Activated naive CD8-positive, alpha-beta T cell treated with anti-CD3 and anti-CD28 coated beads for 36 hours (primary cell): ENCODE data around the gene ABCA4. TPM values are rescaled to one million over a fixed set of nuclear protein-coding genes. Genes with fewer than 3 reads are reported as not detected.
"Not testable (repeated sequence)": the region's sequence is repeated elsewhere in the genome, so short reads cannot be mapped to it uniquely, and the experiment has no call there.

Experiments used
- DNase-seq: peaks from one replicate; pipeline ENCODE4 v3.0.0; 2021
- H3K27ac Mint-ChIP-seq: one replicate; pipeline ENCODE4 v1.8.0; 2022; ENCODE audit warnings: mild to moderate bottlenecking, moderate library complexity, mixed read lengths
- H3K27me3 Mint-ChIP-seq: one replicate; pipeline ENCODE4 v1.8.0; 2022; ENCODE audit warnings: mild to moderate bottlenecking, mixed read lengths
- H3K36me3 Mint-ChIP-seq: one replicate; pipeline ENCODE4 v1.8.0; 2021; ENCODE audit warnings: mild to moderate bottlenecking, mixed read lengths
- H3K4me1 Mint-ChIP-seq: one replicate; pipeline ENCODE4 v1.8.0; 2021; ENCODE audit warnings: mixed read lengths
- H3K4me3 Mint-ChIP-seq: one replicate; pipeline ENCODE4 v1.8.0; 2022; ENCODE audit warnings: mild to moderate bottlenecking, moderate library complexity, mixed read lengths
- H3K9me3 Mint-ChIP-seq: one replicate; pipeline ENCODE4 v1.8.0; 2022; ENCODE audit warnings: mixed read lengths
- total RNA-seq, 2 experiments: library from RNA; stranded (reverse); gene quantifications; one replicate each; pipeline ENCODE4 v1.2.3, GENCODE V29; 2021

The ABCA4 gene
- not detected for total RNA-seq

GRCh38 chr1:94120991-94121390 lies at the start of gene ABCA4:
TSS of gene ABCA4 (minus strand) at chr1:94121148. CDS start at chr1:94121045, 103 bp downstream.
- Mint-ChIP-seq H3K4me1 (no peaks in the 10 kb centered on the region), H3K27ac (no peak within 1 kb of the TSS), H3K27me3 (no peaks in the 10 kb centered on the region), H3K4me3 (no peak within 1 kb of the TSS), H3K9me3 (no peaks in the 10 kb centered on the region), H3K36me3 (no peaks in the 10 kb centered on the region)
- DNase-seq, result no peak

DNA sequence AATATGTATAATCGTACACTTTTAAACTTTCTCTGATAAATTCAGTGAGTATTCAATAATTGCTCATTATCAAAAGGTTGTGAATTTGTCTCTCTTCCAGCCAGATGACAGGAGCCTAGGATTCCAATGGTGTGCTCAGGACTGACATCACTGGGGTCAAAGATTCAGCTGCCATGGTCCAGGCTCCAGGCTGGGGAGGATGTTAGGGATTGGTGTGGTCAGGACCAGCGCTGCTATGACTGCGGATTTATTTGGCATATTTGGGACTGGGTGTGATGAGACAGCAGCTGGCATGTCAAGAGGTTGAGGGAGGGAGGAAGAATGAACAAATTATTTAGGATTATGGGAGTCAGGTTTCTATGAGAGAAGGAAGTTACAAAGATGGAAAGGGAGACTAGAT lies 48.2 kb upstream of the ABCA4 start:
- Mint-ChIP-seq H3K27me3 (peaks cover 4% of the 10 kb centered on the region), H3K9me3 (no peaks in the 10 kb centered on the region), H3K27ac (no peak overlapping the region), H3K4me1 (no peaks in the 10 kb centered on the region), H3K4me3 (no peak overlapping the region), H3K36me3 (no peaks in the 10 kb centered on the region)
- no peak for DNase-seq

GRCh38 chr1:94165843-94166242 lies 44.9 kb upstream of the ABCA4 start:
- Mint-ChIP-seq H3K36me3 (no peaks in the 10 kb centered on the region), H3K27ac (no peak overlapping the region), H3K9me3 (no peaks in the 10 kb centered on the region), H3K4me1 (no peaks in the 10 kb centered on the region), H3K27me3 (peaks cover 12% of the 10 kb centered on the region), H3K4me3 (no peak overlapping the region)
- DNase-seq, result no peak

DNA sequence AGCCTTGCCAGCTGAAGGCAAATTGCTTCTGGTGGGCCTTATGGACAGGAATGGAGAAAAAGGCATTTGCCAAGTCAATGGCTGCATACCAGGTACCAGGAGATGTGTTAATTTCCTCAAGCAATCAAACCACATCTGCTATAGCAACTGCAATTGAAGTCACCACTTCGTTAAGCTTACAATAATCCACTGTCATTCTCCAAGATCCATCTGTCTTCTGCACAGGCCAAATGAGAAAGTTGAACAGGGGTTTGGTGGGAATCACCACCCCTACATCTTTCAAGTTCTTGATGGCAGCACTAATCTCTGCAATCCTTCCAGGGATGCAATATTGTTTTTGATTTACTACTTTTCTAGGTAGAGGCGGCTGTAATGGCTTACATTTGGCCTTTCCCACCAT lies 43.9 kb upstream of the ABCA4 start:
- H3K27ac Mint-ChIP-seq, H3K9me3 Mint-ChIP-seq, DNase-seq, H3K4me3 Mint-ChIP-seq, H3K4me1 Mint-ChIP-seq, H3K36me3 Mint-ChIP-seq: not testable (repeated sequence)
- H3K27me3 Mint-ChIP-seq, result peaks cover 13% of the 10 kb centered on the region

DNA sequence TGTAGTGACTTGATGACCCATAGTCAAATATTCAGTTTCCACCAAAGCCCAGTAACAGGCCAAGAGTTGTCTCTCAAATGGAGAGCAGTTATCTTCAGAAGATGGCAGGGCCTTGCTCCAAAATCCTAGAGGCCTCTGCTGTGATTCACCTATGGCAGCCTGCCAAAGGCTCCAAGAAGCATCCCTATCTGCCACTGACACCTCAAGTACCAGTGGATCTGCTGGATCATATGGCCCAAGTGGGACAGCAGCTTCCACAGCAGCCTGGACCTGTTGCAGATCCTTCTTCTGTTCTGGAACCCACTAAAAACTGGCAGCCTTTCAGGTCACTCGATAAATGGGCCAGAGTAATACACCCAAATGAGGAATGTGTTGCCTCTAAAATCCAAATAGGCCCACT lies 43.2 kb upstream of the ABCA4 start:
- not testable (repeated sequence) for H3K27me3 Mint-ChIP-seq, DNase-seq, H3K36me3 Mint-ChIP-seq, H3K27ac Mint-ChIP-seq, H3K4me1 Mint-ChIP-seq, H3K4me3 Mint-ChIP-seq, H3K9me3 Mint-ChIP-seq

DNA sequence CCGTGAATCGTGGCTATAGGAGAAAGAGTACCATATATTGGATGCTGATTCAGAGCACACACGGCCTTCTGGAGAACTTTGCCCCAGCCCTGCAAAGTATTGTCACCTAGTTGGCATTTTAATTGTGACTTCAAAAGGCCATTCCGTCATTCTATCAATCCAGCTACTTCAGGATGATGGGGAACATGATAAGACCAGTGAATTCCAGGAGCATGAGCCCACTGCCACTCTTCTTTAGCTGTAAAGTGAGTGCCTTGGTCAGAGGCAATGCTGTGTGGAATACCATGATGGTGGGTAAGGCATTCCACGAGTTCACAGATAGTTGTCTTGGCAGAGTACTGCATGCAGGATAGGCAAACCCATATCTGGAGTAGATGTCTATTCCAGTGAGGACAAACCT lies 42.3 kb upstream of the ABCA4 start:
- peaks cover 13% of the 10 kb centered on the region for H3K27me3 Mint-ChIP-seq
- not testable (repeated sequence) for H3K36me3 Mint-ChIP-seq, DNase-seq, H3K9me3 Mint-ChIP-seq, H3K4me1 Mint-ChIP-seq, H3K27ac Mint-ChIP-seq, H3K4me3 Mint-ChIP-seq

GRCh38 chr1:94160811-94161210 lies 39.9 kb upstream of the ABCA4 start:
- H3K36me3 Mint-ChIP-seq, result no peaks in the 10 kb centered on the region
- no peaks in the 10 kb centered on the region for H3K4me1 Mint-ChIP-seq
- no peaks in the 10 kb centered on the region for H3K9me3 Mint-ChIP-seq
- H3K27me3 Mint-ChIP-seq, result peaks cover 13% of the 10 kb centered on the region
- no peak overlapping the region for H3K4me3 Mint-ChIP-seq
- H3K27ac Mint-ChIP-seq, result no peak overlapping the region
- DNase-seq, result no peak

DNA sequence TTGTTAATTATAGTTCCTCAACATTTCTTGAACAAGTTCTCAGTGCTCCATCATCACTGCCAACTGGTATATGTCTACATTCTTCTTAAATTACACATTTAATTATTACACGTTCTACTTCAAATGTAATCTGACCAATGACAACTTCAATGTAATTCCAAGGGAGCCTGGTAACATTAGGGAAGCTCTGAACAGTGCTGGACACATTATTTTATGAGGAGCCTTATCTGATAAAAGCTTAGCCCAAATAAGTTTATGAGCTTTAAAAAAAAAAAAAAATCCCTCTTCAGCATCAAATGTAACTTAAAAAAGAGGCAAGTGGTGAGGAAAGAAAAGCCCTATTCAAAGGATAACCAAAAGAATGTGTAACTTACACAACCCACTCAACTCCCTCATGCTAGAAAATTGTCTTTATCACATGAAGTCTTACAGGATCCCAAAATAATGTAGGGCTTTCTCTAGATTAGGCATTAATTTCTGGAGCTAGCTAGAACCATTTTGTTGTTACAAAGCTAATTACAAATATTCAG lies 35.2 kb upstream of the ABCA4 start:
- H3K36me3 Mint-ChIP-seq, result no peaks in the 10 kb centered on the region
- no peak overlapping the region for H3K27ac Mint-ChIP-seq
- no peak for DNase-seq
- H3K9me3 Mint-ChIP-seq, result no peaks in the 10 kb centered on the region
- H3K27me3 Mint-ChIP-seq, result peaks cover 11% of the 10 kb centered on the region
- H3K4me3 Mint-ChIP-seq, result no peak overlapping the region
- H3K4me1 Mint-ChIP-seq, result no peaks in the 10 kb centered on the region

GRCh38 chr1:94154989-94155388 lies 34.0 kb upstream of the ABCA4 start:
- H3K9me3 Mint-ChIP-seq, result no peaks in the 10 kb centered on the region
- no peak overlapping the region for H3K27ac Mint-ChIP-seq
- no peak for DNase-seq
- no peaks in the 10 kb centered on the region for H3K36me3 Mint-ChIP-seq
- H3K4me1 Mint-ChIP-seq, result no peaks in the 10 kb centered on the region
- peaks cover 7% of the 10 kb centered on the region for H3K27me3 Mint-ChIP-seq
- no peak overlapping the region for H3K4me3 Mint-ChIP-seq

DNA sequence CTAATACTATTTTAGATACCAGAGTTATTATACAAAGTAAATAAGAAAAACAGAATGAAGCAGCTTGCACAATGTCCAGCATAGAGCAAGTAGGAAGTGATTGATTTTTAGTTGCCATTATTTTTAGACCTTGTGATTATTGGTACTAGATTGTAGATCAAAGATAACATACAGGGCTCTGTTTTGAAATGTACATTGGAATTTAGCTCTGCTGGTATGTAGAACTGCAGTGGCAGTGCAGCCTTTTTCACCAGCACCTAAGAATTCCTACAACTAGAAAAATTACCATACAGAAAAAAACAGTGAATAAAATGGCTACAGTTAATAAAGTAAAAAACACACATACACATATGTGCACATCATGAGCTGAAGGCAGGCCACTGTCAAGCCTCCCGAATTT lies 32.2 kb upstream of the ABCA4 start:
- no peaks in the 10 kb centered on the region for H3K9me3 Mint-ChIP-seq
- no peaks in the 10 kb centered on the region for H3K4me1 Mint-ChIP-seq
- H3K27ac Mint-ChIP-seq, result no peak overlapping the region
- H3K27me3 Mint-ChIP-seq, result peaks cover 3% of the 10 kb centered on the region
- DNase-seq, result no peak
- no peak overlapping the region for H3K4me3 Mint-ChIP-seq
- no peaks in the 10 kb centered on the region for H3K36me3 Mint-ChIP-seq

DNA sequence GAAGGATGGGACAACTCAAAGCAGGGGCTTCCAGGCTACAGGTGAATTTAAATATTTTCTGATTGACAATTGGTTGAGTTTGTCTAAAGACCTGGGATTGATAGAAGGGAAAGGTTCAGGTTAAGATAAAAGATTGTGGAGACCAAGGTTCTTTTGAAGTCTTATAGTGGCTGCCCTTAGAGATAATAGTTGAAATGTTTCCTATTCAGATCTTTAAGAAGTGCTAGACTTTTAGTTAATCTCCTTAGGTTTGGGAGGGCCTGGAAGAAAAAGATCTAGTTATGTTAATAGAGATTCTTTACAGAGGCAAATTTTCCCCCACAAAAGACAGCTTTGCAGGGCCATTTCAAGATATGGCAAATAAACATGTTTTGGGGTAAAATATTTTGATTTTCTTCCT lies 28.2 kb upstream of the ABCA4 start:
- H3K36me3 Mint-ChIP-seq, H3K4me1 Mint-ChIP-seq, DNase-seq, H3K4me3 Mint-ChIP-seq, H3K9me3 Mint-ChIP-seq, H3K27ac Mint-ChIP-seq, H3K27me3 Mint-ChIP-seq: not testable (repeated sequence)

DNA sequence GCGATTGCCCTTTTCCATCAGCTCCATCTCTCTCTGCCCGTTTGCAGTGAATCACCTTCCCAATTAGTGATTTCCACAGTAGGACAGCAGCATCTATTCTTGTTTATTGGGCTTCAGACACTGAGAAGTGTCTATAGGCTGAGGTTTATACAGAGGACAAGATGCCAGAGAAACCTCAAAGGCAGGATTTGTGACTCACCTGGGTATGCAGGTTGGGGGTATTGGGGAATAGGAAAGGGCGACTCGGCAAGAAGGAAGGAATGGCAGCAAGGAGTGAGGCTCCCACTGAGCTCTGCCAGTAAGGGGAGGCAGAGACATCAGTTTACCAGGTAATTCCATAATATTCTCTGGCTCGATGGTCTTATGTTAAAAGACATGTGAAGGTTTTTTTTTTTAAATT lies 25.3 kb upstream of the ABCA4 start:
- Mint-ChIP-seq H3K36me3 (no peaks in the 10 kb centered on the region), H3K4me3 (no peak overlapping the region), H3K9me3 (no peaks in the 10 kb centered on the region), H3K27me3 (no peaks in the 10 kb centered on the region), H3K27ac (no peak overlapping the region), H3K4me1 (no peaks in the 10 kb centered on the region)
- no peak for DNase-seq

DNA sequence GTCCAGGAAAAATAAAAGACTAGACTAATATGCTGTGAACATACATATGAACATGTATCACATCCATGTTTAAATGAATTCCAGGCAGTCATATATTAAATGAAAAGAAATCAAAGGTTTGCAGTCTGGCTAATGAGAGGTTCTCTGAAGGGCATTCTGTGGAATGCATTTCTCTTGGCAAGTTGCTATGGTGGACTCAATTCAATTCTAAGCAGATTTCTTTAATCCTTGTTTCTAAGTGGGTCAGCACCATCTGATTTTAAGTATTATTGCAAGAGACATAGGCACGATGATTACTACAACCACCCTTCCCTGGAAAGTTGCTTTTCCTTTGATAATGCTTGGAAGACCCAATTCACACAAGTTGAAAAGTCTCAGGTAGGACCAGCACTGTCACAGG lies 23.9 kb upstream of the ABCA4 start:
- Mint-ChIP-seq H3K9me3 (no peaks in the 10 kb centered on the region), H3K27ac (no peak overlapping the region), H3K4me1 (no peaks in the 10 kb centered on the region), H3K27me3 (no peaks in the 10 kb centered on the region), H3K4me3 (no peak overlapping the region), H3K36me3 (no peaks in the 10 kb centered on the region)
- DNase-seq, result no peak

DNA sequence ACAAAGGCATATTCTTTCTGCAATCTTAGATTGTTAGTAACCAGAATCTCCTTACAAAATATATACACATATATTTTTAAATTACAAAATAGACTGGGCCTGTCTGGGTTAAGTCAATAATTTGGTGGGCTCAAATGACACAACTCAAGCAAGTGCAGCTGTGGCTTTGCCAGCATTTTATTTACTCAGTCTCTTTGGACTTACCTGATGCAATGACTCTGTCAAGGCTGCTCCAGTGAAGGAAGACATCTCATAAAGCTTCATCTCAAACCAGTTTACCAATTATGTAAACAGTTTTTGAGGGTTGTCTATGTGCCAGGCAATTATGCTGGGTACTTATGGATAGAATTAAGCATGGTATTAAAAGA lies 22.8 kb upstream of the ABCA4 start:
- Mint-ChIP-seq H3K4me1 (no peaks in the 10 kb centered on the region), H3K27ac (no peak overlapping the region), H3K4me3 (no peak overlapping the region), H3K9me3 (peaks cover 2% of the 10 kb centered on the region), H3K36me3 (no peaks in the 10 kb centered on the region), H3K27me3 (no peaks in the 10 kb centered on the region)
- DNase-seq, result no peak

DNA sequence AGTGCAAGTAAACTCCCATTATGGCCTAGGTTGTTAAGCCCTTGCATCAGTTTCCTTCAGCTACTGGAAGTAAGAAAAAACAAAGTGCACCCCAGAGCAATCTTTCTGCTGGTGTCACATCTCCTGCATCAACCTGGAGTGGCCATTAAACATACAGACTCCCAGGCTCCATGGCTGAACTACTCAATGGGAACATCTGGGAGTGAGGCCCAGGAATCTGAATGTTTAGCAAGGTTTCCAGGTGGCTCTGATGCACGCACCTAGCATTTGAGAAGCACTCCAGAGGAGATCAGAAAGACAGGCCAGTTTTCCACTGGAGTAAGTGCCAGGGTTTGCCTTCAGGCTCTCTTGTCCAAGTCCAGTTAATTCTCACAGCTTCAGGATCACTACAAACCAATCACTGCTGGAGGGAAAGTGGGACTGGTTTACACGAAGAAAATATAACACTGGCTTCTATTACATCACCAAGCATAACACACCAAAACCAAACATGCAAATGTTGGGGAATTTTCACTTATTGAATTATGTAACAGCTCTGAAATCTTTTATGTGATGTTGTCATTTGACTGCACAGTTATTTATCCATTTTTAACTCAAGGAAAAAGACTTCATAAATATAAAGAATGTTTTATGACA lies 22.3 kb upstream of the ABCA4 start:
- Mint-ChIP-seq H3K4me1 (no peaks in the 10 kb centered on the region), H3K27me3 (no peaks in the 10 kb centered on the region), H3K27ac (no peak overlapping the region), H3K9me3 (peaks cover 2% of the 10 kb centered on the region), H3K4me3 (no peak overlapping the region), H3K36me3 (no peaks in the 10 kb centered on the region)
- DNase-seq, result no peak

GRCh38 chr1:94142583-94142982 lies 21.6 kb upstream of the ABCA4 start:
- no peak overlapping the region for H3K27ac Mint-ChIP-seq
- H3K4me1 Mint-ChIP-seq, result no peaks in the 10 kb centered on the region
- H3K4me3 Mint-ChIP-seq, result no peak overlapping the region
- no peak for DNase-seq
- H3K27me3 Mint-ChIP-seq, result no peaks in the 10 kb centered on the region
- no peaks in the 10 kb centered on the region for H3K36me3 Mint-ChIP-seq
- H3K9me3 Mint-ChIP-seq, result peaks cover 2% of the 10 kb centered on the region
